Uterus (tissue), 4 donors: ENCODE data around the gene CDH4. TPM values are rescaled to one million over a fixed set of nuclear protein-coding genes. Genes with fewer than 3 reads are reported as not detected.

Experiments
- DNase-seq, 2 donors: peaks; one replicate each; pipeline ENCODE4 v3.0.0-alpha.2; 2019 to 2020
- H3K27ac ChIP-seq, 2 donors: fragments of 200-600 bp; sonication (generic); 1 replicate in 1 of 2; 2 replicates in 1 of 2; pipeline ENCODE4 v1.5.1; 2016 to 2018
- H3K27me3 ChIP-seq, 2 donors: fragments of 200-600 bp; sonication (generic); one replicate each; pipeline ENCODE4 v1.5.1; 2018 to 2019; ENCODE audit warnings: control low read depth in 1 of 2
- H3K36me3 ChIP-seq, 2 donors: fragments of 200-600 bp; sonication (generic); one replicate each; pipeline ENCODE4 v1.5.1; 2019; ENCODE audit warnings: control low read depth in 1 of 2
- H3K4me1 ChIP-seq, 2 donors: fragments of 200-600 bp; sonication (generic); one replicate each; pipeline ENCODE4 v1.5.1; 2018 to 2019; ENCODE audit warnings: control low read depth in 1 of 2
- H3K4me3 ChIP-seq, 2 donors: fragments of 200-600 bp; sonication (generic); 1 replicate in 1 of 2; 2 replicates in 1 of 2; pipeline ENCODE4 v1.5.1; 2018 to 2019; ENCODE audit warnings: mild to moderate bottlenecking in 1 of 2
- H3K9me3 ChIP-seq, 2 donors: fragments of 200-600 bp; sonication (generic); one replicate each; pipeline ENCODE4 v1.5.1; 2019; ENCODE audit warnings: control low read depth in 1 of 2
- POLR2A ChIP-seq, 2 donors: fragments of 450-650 bp; IDR thresholded peaks; one replicate each; pipeline ENCODE4 v1.6.1; 2016; ENCODE audit warnings: antibody characterized with exemption in 2 of 2, mild to moderate bottlenecking in 1 of 2, moderate library complexity in 1 of 2
- intact Hi-C: fragments of 100-400 bp; cut with DNase I; formaldehyde crosslinking; loops from one replicate; pipeline ENCODE4 v1.15.1; 2023; ENCODE audit warnings: low total_unique reads
- total RNA-seq, 4 donors: library from RNA; depleted of rRNA in 3 of 4; stranded (reverse); fragments of >200 nt in 3 of 4; gene quantifications; one replicate each; pipeline versions ENCODE4 v1.1.0 to v1.2.4, GENCODE V29; 2014 to 2023
- TF ChIP-seq, protein P1 (sequence below), 4 experiments: fragments of 200-600 bp in 2 of 4; fragments of 450-650 bp in 2 of 4; sonication (generic) in 2 of 4; IDR thresholded peaks; one replicate each; pipeline ENCODE4 v1.5.1; 2016 to 2019; ENCODE audit warnings: antibody characterized with exemption in 4 of 4, mild to moderate bottlenecking in 2 of 4, moderate library complexity in 1 of 4
- donor health status: DM: yes; HTN: yes; CAD: no.

The CDH4 gene
- total RNA-seq, 4 donors from 2014 or later = under 0.01 to 0.55 TPM; not detected in 2

DNA sequence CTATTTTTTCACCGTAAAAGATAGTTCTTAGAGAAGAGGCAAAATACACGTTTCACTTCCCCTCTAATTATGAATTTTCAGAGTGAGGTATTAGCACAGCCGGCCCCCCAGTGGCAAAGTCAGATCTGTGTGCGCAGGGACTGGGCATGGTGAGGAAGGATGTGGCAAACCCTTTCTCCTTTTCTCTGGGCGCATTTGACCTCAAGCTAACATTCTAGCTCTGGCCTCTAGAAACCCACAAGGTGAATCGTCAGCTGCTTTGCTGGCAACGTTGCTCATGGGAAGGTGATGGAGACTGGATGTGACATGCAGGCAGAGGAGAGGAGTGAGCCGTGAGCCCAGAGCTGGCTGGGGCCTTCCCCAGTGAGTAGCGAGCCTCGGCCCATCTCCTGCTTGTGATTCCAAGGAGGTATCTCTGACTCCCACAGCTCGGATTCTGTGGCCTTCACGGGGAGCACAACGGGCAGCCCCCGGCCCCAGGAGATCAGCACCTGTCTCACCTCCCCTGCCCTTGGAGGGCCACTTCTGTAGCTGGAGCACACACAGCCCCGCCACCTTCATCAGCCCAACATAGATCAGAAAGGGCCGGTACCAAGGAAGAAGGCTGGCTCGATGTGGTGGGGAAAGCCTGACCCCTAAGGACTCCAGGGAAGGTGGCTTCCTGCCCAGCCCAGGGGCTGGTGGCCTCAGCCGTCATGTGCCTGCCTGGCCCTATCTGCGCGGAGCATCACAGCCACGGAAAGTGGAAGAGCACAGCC is 660.8 kb downstream of the CDH4 start:
- TF ChIP-seq POLR2A (IDR thresholded peaks at IDR 0.05) = no peak
- TF ChIP-seq, protein P1, sequence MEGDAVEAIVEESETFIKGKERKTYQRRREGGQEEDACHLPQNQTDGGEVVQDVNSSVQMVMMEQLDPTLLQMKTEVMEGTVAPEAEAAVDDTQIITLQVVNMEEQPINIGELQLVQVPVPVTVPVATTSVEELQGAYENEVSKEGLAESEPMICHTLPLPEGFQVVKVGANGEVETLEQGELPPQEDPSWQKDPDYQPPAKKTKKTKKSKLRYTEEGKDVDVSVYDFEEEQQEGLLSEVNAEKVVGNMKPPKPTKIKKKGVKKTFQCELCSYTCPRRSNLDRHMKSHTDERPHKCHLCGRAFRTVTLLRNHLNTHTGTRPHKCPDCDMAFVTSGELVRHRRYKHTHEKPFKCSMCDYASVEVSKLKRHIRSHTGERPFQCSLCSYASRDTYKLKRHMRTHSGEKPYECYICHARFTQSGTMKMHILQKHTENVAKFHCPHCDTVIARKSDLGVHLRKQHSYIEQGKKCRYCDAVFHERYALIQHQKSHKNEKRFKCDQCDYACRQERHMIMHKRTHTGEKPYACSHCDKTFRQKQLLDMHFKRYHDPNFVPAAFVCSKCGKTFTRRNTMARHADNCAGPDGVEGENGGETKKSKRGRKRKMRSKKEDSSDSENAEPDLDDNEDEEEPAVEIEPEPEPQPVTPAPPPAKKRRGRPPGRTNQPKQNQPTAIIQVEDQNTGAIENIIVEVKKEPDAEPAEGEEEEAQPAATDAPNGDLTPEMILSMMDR (IDR thresholded peaks at IDR 0.05) = no peak
- Histone ChIP-seq H3K9me3 (no peaks in the 10 kb centered on the region), H3K36me3 (no peaks in the 10 kb centered on the region), H3K4me3 (no peak overlapping the region), H3K4me1 (no peaks in the 10 kb centered on the region), H3K27me3 (no peaks in the 10 kb centered on the region), H3K27ac (no peak overlapping the region)
- intact Hi-C loops = no loop called here
- no peak for DNase-seq

DNA sequence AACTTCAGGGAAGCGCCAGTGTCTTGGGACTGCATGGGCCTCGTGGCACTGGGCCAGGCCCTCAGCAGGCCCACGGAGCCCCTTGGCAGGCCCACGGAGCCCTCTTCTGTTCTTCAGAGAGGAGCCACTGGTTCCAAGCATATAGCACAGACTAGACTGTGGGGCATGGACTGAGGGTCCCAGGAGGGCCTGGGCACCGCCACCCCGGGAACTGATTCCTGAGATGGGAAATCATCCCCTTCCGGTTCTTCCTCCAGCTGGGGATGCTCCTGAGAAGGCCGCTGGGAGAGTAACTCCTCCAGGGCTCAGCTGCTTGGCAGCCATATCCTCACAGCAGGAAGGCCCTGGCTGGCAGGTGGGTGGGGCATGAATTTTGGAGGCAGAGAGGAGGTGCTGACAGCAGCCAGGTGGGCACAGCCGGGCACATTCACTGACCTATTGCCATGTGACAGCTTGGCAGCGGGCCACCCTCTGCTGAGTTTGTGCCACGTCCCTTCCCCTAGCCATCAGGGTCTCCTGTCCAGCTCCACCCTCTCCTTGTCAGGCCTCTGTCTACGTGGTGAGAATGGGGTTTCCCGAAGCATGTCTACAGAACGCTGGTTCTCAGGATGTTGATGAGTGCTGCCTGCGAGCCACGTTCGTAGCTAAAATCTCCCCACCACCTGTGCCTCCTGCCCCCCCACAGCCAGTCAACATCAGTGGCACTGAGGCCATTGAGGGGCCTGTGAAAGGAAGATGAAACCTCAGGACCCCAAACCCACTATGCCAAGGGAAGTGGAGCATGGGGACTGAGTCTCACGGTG is 661.6 kb downstream of the CDH4 start:
- no peak for DNase-seq
- intact Hi-C loops = no loop called here
- Histone ChIP-seq H3K9me3 (no peaks in the 10 kb centered on the region), H3K27ac (no peak overlapping the region), H3K36me3 (no peaks in the 10 kb centered on the region), H3K4me1 (no peaks in the 10 kb centered on the region), H3K27me3 (no peaks in the 10 kb centered on the region), H3K4me3 (no peak overlapping the region)
- no peak for TF ChIP-seq POLR2A (IDR thresholded peaks at IDR 0.05)
- TF ChIP-seq, protein P1 (IDR thresholded peaks at IDR 0.05) = no peak

DNA sequence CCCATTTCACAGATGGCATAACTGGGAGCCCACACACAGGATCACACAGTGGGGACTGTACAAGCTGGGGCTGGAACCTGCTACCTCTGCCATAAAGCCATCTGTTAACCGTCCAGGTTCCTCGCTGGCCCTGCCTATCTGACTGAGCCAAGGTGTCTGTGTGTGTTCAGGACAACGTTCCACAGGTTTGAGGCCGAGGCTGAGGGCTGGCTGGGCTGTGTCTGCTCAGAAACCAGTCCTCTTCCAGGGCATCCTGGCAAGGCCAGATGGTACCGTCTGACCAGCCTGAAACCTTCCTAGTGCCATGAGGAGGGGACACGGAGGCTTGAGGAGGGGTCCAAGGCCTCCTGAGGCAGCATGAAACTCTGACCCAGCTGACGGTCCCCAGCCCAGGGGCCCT is 663.0 kb downstream of the CDH4 start:
- no peak for DNase-seq
- H3K4me1 ChIP-seq = no peaks in the 10 kb centered on the region
- no peaks in the 10 kb centered on the region for H3K9me3 ChIP-seq

DNA sequence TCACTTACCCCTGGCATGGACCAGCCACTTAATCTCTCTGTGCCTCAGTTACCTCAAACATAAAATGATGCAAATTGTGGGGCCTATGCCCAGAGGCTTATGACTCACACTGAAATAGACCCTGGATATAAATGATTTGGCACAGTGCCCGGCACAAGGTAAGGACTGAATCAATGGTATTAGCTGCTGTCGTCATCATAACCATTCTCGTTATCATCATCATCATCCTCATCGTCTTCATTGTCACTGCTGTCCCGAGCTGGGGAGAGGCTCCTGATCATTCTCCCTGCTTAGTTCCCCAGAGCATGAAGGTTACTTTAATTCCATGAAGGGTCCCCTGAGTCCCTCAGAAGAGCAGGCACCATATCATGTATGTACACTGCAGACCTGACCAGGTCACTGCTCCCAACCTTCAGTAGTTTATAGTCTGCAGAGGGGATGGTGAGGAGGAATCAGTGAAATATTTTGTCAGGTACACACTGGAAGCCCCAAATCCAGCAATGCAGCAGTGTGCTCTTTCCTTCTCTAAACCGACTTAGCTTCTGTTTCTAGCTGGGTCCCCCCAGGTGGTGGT is 664.3 kb downstream of the CDH4 start:
- H3K4me3 ChIP-seq = no peak overlapping the region
- H3K4me1 ChIP-seq = no peaks in the 10 kb centered on the region
- no peaks in the 10 kb centered on the region for H3K9me3 ChIP-seq
- no peak for DNase-seq
- no peak for TF ChIP-seq POLR2A (IDR thresholded peaks at IDR 0.05)
- TF ChIP-seq, protein P1 (IDR thresholded peaks at IDR 0.05) = no peak
- H3K27me3 ChIP-seq = no peaks in the 10 kb centered on the region
- no peak overlapping the region for H3K27ac ChIP-seq
- intact Hi-C loops = no loop called here
- no peaks in the 10 kb centered on the region for H3K36me3 ChIP-seq

More for the DNA sequence above, 663.0 kb downstream of the CDH4 start:
- Histone ChIP-seq H3K27me3 (no peaks in the 10 kb centered on the region), H3K36me3 (no peaks in the 10 kb centered on the region), H3K4me3 (no peak overlapping the region), H3K27ac (no peak overlapping the region)
- no peak for TF ChIP-seq POLR2A (IDR thresholded peaks at IDR 0.05)
- TF ChIP-seq, protein P1 (IDR thresholded peaks at IDR 0.05) = no peak
- intact Hi-C loops = no loop called here
